ENCODE results near the gene SSUH2. TPM values are rescaled to one million over a fixed set of nuclear protein-coding genes. Genes with fewer than 3 reads are reported as not detected.

The SSUH2 gene
- polyA plus RNA-seq, 3 donors = not detected

DNA sequence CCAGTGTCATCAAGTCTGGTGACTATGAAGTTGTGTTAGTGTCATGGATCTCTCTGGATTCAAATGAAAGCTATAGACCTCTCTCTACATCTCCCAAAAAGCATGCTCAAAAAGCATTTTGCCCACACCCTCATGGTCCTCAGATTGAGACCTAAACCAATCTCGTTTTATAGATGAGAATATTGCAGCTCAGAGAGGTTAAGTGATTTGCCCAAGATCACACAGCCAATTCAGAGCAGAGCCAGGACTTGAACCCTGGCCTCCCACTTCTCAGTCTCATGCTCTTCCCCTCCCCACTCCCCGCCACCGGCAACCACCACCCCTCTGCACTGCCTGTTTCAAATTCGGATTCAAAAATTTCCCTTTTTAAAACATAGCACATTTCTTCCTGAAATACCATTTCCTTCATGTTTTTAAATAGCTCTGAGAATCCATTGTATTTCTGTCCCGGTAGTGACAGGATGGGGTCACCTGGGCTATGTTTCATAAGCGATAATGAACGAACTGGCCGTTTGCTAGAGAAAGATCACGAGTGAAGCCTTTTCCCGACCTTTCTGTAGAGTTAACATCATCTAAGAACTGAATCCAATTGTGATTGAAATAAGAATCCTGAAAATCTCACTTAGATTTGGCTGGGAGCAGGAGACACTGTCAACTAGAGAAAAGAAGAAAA is 769 bp downstream of the SSUH2 start:
- Histone ChIP-seq H3K4me2 (replicated peaks; ENCODE audit: extremely low read depth, low read length, poor library complexity, severe bottlenecking) (no peak overlapping the region), H4K20me1 (ENCODE audit: insufficient read depth, low read length) (no peaks in the 10 kb centered on the region), H3K4me3 (replicated peaks in 1 of 3; ENCODE audit: low read depth in 2 of 3, low read length in 3 of 3) (no peak overlapping the region), H3K79me2 (ENCODE audit: insufficient read depth, low read length) (no peaks in the 10 kb centered on the region), H3K9me3 (replicated peaks in 1 of 2; ENCODE audit: control insufficient read depth in 1 of 2, insufficient read depth in 1 of 2, low read length in 2 of 2) (no peaks in the 10 kb centered on the region), H3K36me3 (replicated peaks in 1 of 2; ENCODE audit: control insufficient read depth in 1 of 2, insufficient read depth in 2 of 2, low read length in 2 of 2) (no peaks in the 10 kb centered on the region), H3K4me1 (ENCODE audit: control insufficient read depth in 1 of 2, insufficient read depth in 2 of 2, low read length in 2 of 2) (no peaks in the 10 kb centered on the region), H3K9ac (ENCODE audit: insufficient read depth, low read length, poor library complexity, severe bottlenecking) (no peak overlapping the region), H2AFZ (ENCODE audit: insufficient read depth, low read depth, low read length, poor library complexity, severe bottlenecking) (no peak overlapping the region), H3K27me3 (ENCODE audit: control insufficient read depth in 2 of 2, insufficient read depth in 2 of 2, low read length in 2 of 2) (peaks cover 0 to 3% of the 10 kb centered on the region in 2 donors), H3K27ac (ENCODE audit: low read depth in 1 of 2, low read length in 2 of 2) (no peak overlapping the region)
- Mint-ChIP-seq H3K27ac (no peak overlapping the region), H3K9me3 (peaks cover 0 to 2% (median 0%) of the 10 kb centered on the region in 7 donors), H3K36me3 (no peaks in the 10 kb centered on the region), H3K27me3 (ENCODE audit: low read depth in 3 of 3) (peaks cover 5 to 12% (median 11%) of the 10 kb centered on the region in 3 donors), H3K4me3 (no peak overlapping the region), H3K4me1 (no peaks in the 10 kb centered on the region)
- no peak for TF ChIP-seq CTCF (IDR thresholded peaks at IDR 0.05)
- no peak for DNase-seq
- intact Hi-C loops (cut with micrococcal nuclease) = no loop called here
- 0% methylated on average over 1 of the region's 10 CpGs for WGBS (ENCODE audit: insufficient coverage)

- no peaks in the 10 kb centered on the region for H3K36me3 Mint-ChIP-seq
- no peaks in the 10 kb centered on the region for H3K4me1 ChIP-seq (ENCODE audit: control insufficient read depth in 1 of 2, insufficient read depth in 2 of 2, low read length in 2 of 2)
- no peak overlapping the region for H3K4me2 ChIP-seq (replicated peaks; ENCODE audit: extremely low read depth, low read length, poor library complexity, severe bottlenecking)
- H3K4me1 Mint-ChIP-seq = no peaks in the 10 kb centered on the region
- no peaks in the 10 kb centered on the region for H3K36me3 ChIP-seq (replicated peaks in 1 of 2; ENCODE audit: control insufficient read depth in 1 of 2, insufficient read depth in 2 of 2, low read length in 2 of 2)
- H2AFZ ChIP-seq (ENCODE audit: insufficient read depth, low read depth, low read length, poor library complexity, severe bottlenecking) = no peak overlapping the region
- no peak for DNase-seq
- no peaks in the 10 kb centered on the region for H3K9me3 ChIP-seq (replicated peaks in 1 of 2; ENCODE audit: control insufficient read depth in 1 of 2, insufficient read depth in 1 of 2, low read length in 2 of 2)
- no peak overlapping the region for H3K9ac ChIP-seq (ENCODE audit: insufficient read depth, low read length, poor library complexity, severe bottlenecking)
- no peak overlapping the region for H3K4me3 Mint-ChIP-seq
- H4K20me1 ChIP-seq (ENCODE audit: insufficient read depth, low read length) = no peaks in the 10 kb centered on the region
- no peaks in the 10 kb centered on the region for H3K79me2 ChIP-seq (ENCODE audit: insufficient read depth, low read length)
- H3K27ac Mint-ChIP-seq = no peak overlapping the region
- WGBS (ENCODE audit: insufficient coverage) = 100% methylated on average over 2 of the region's 2 CpGs
- no peak overlapping the region for H3K27ac ChIP-seq (ENCODE audit: low read depth in 1 of 2, low read length in 2 of 2)
- intact Hi-C loops (cut with micrococcal nuclease) = no loop called here
- TF ChIP-seq CTCF (IDR thresholded peaks at IDR 0.05) = no peak
- H3K9me3 Mint-ChIP-seq = peaks cover 0 to 6% (median 0%) of the 10 kb centered on the region in 7 donors
- H3K4me3 ChIP-seq (replicated peaks in 1 of 3; ENCODE audit: low read depth in 2 of 3, low read length in 3 of 3) = no peak overlapping the region
- peaks cover 0 to 3% of the 10 kb centered on the region in 2 donors for H3K27me3 ChIP-seq (ENCODE audit: control insufficient read depth in 2 of 2, insufficient read depth in 2 of 2, low read length in 2 of 2)
- H3K27me3 Mint-ChIP-seq (ENCODE audit: low read depth in 3 of 3) = peaks cover 6 to 11% (median 11%) of the 10 kb centered on the region in 3 donors
Measured at GRCh38 chr3:8642001-8642400, 2.6 kb downstream of the SSUH2 start.
